Endothelial cell (in vitro differentiated cells): ENCODE results near the gene ZNF512B. TPM values are rescaled to one million over a fixed set of nuclear protein-coding genes. Genes with fewer than 3 reads are reported as not detected.
"Not testable (repeated sequence)": the region's sequence is repeated elsewhere in the genome, so short reads cannot be mapped to it uniquely, and the experiment has no call there.

Experiments
- DNase-seq: peaks from one replicate; pipeline ENCODE4 v3.0.0; 2021; ENCODE audit warnings: low spot score
- H3K27ac Mint-ChIP-seq: one replicate; pipeline ENCODE4 v1.8.0; 2021; ENCODE audit warnings: mixed read lengths, inconsistent platforms; ENCODE audit not compliant: unreplicated experiment
- H3K27me3 Mint-ChIP-seq: one replicate; pipeline ENCODE4 v1.8.0; 2021; ENCODE audit warnings: mild to moderate bottlenecking, moderate library complexity, mixed read lengths, inconsistent platforms; ENCODE audit not compliant: unreplicated experiment
- H3K36me3 Mint-ChIP-seq: one replicate; pipeline ENCODE4 v1.8.0; 2021; ENCODE audit warnings: mild to moderate bottlenecking, low read depth, mixed read lengths, inconsistent platforms; ENCODE audit not compliant: unreplicated experiment
- H3K4me1 Mint-ChIP-seq: one replicate; pipeline ENCODE4 v1.8.0; 2021; ENCODE audit warnings: mild to moderate bottlenecking, mixed read lengths, inconsistent platforms; ENCODE audit not compliant: unreplicated experiment
- H3K4me3 Mint-ChIP-seq: one replicate; pipeline ENCODE4 v1.8.0; 2021; ENCODE audit warnings: mild to moderate bottlenecking, mixed read lengths, inconsistent platforms; ENCODE audit not compliant: unreplicated experiment
- H3K9me3 Mint-ChIP-seq: one replicate; pipeline ENCODE4 v1.8.0; 2021; ENCODE audit warnings: mixed read lengths, inconsistent platforms; ENCODE audit not compliant: unreplicated experiment
- CTCF ChIP-seq: fragments of 200-600 bp; sonication (generic); IDR thresholded peaks from one replicate; pipeline ENCODE4 v1.5.0; 2021; ENCODE audit warnings: antibody characterized with exemption; ENCODE audit not compliant: unreplicated experiment
- total RNA-seq: library from RNA; stranded (reverse); fragmentation: NEBNext Ultra II Directional; extraction: Animal tissue kit (Norgen Biotek cat#: 25700); gene quantifications from one replicate; pipeline ENCODE4 v1.2.1, GENCODE V29; 2021; ENCODE audit not compliant: unreplicated experiment

The ZNF512B gene
- total RNA-seq, 1 donor from 2014 or later = 40.8 TPM

- peaks cover 44% of the 10 kb centered on the region for H3K36me3 Mint-ChIP-seq
- H3K4me1 Mint-ChIP-seq = no peaks in the 10 kb centered on the region
- no peak for DNase-seq
- no peaks in the 10 kb centered on the region for H3K9me3 Mint-ChIP-seq
- no peak overlapping the region for H3K4me3 Mint-ChIP-seq
- no peak for TF ChIP-seq CTCF
- H3K27ac Mint-ChIP-seq = no peak overlapping the region
- peaks cover 11% of the 10 kb centered on the region for H3K27me3 Mint-ChIP-seq
Observed at GRCh38 chr20:63933646-63934045, 36.1 kb downstream of the ZNF512B start.

- H3K4me3 Mint-ChIP-seq = peak overlapping the region; percentile 47
Observed at GRCh38 chr20:63932606-63933160, 37.0 kb downstream of the ZNF512B start.

DNA sequence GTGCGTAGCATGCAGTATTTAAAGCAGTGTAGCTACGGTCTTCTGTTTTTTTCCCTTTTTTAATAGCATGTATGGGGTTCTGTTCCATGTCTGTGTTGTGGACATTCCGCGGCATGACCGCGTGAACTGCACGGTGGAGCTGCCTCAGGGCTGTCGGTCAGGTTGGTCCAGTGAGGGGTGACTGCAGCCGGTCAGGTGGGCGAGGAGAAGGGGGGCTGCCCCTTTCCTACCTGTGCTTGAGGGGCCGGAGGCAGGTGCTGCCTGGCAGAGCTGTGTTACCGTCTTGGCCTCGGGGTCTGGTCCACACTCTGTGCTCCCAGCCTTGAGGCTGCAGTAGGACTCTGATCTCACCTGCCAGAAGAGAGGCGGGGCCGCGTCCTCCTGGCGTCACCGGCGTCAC, 38.0 kb downstream of the ZNF512B start:
- TF ChIP-seq CTCF = no peak
- Mint-ChIP-seq H3K36me3 (peaks cover 52% of the 10 kb centered on the region), H3K4me3 (peak overlapping the region; percentile 51), H3K9me3 (no peaks in the 10 kb centered on the region), H3K27ac (no peak overlapping the region), H3K27me3 (peaks cover 6% of the 10 kb centered on the region), H3K4me1 (no peaks in the 10 kb centered on the region)
- DNase-seq = no peak

More at GRCh38 chr20:63932606-63933160, 37.0 kb downstream of the ZNF512B start:
- Mint-ChIP-seq H3K27me3 (peaks cover 8% of the 10 kb centered on the region), H3K4me1 (no peaks in the 10 kb centered on the region), H3K9me3 (no peaks in the 10 kb centered on the region), H3K36me3 (peaks cover 51% of the 10 kb centered on the region), H3K27ac (no peak overlapping the region)
- no peak for DNase-seq
- no peak for TF ChIP-seq CTCF

DNA sequence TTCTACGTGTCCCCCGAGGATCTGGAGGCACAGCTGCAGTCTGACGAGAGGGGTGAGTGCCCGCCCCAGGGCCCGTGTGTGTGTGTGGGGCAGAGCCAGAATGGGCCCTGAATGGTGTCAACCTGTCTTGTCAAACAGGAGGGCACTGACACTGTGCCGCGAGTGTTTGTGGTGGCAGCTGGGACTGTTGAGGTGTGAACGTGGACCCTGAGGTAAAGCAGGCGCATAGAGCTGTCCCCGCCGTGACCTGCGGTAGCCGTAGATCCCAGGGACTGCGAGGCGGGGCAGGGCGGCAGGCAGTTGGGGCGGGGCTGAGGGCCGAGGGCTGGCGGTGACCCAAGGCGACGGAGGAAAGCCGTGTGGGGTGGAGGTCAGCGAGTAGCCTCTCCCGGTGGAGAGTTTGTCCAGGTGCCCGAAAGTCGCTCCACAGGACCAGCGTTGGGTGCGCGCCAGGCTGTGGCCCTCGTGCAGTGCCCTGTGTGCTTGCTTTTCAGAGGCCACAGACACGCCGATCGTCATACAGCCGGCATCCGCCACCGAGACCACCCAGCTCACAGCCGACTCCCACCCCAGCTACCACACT, 38.7 kb downstream of the ZNF512B start:
- H3K27me3 Mint-ChIP-seq = peaks cover 6% of the 10 kb centered on the region
- H3K4me1 Mint-ChIP-seq = peaks cover 4% of the 10 kb centered on the region
- no peaks in the 10 kb centered on the region for H3K9me3 Mint-ChIP-seq
- H3K36me3 Mint-ChIP-seq = peaks cover 55% of the 10 kb centered on the region
- no peak for TF ChIP-seq CTCF
- no peak overlapping the region for H3K4me3 Mint-ChIP-seq
- no peak for DNase-seq
- H3K27ac Mint-ChIP-seq = no peak overlapping the region

- not testable (repeated sequence) for DNase-seq, H3K9me3 Mint-ChIP-seq, H3K4me1 Mint-ChIP-seq, H3K27ac Mint-ChIP-seq, H3K27me3 Mint-ChIP-seq
- peak overlapping the region; percentile 47 for H3K4me3 Mint-ChIP-seq
- peaks cover 43% of the 10 kb centered on the region for H3K36me3 Mint-ChIP-seq
Observed at GRCh38 chr20:63929473-63929883, 40.3 kb downstream of the ZNF512B start.
